Large intestine (tissue), 3 donors: ENCODE data around the gene PGBD4. TPM values are rescaled to one million over a fixed set of nuclear protein-coding genes. Genes with fewer than 3 reads are reported as not detected.
"Not testable (repeated sequence)": the region's sequence is repeated elsewhere in the genome, so short reads cannot be mapped to it uniquely, and the experiment has no call there.

Experiments used
- DNase-seq, 2 donors: peaks; one replicate each; pipeline versions ENCODE4 v3.0.0 to v3.0.0-alpha.2; 2013
- H3K27ac ChIP-seq: one replicate; pipeline ENCODE4 v1.5.1; 2013; ENCODE audit warnings: low read length
- H3K27me3 ChIP-seq: 2 replicates; pipeline ENCODE4 v1.6.1; 2013; ENCODE audit warnings: low read length; ENCODE audit not compliant: control insufficient read depth, insufficient read depth
- H3K36me3 ChIP-seq: 2 replicates; pipeline ENCODE4 v1.6.1; 2013; ENCODE audit warnings: low read length; ENCODE audit not compliant: control insufficient read depth, insufficient read depth
- H3K4me1 ChIP-seq: one replicate; pipeline ENCODE4 v1.6.1; 2013; ENCODE audit warnings: low read length; ENCODE audit not compliant: control insufficient read depth, insufficient read depth
- H3K4me3 ChIP-seq: one replicate; pipeline ENCODE4 v1.5.1; 2013; ENCODE audit warnings: low read length
- H3K9me3 ChIP-seq: one replicate; pipeline ENCODE4 v1.6.1; 2013; ENCODE audit warnings: mild to moderate bottlenecking, low read depth, low read length, moderate library complexity; ENCODE audit not compliant: control insufficient read depth
- WGBS: methylation state at CpG from one replicate; pipeline ENCODE4 v1.1.5; 2013; ENCODE audit warnings: low lambda C conversion rate; ENCODE audit not compliant: insufficient coverage; 5-methylcytosine and 5-hydroxymethylcytosine counted together
- polyA plus RNA-seq: library from polyadenylated mRNA; unstranded; fragments of 120-200 nt; gene quantifications from one replicate; pipeline ENCODE4 v1.2.1, GENCODE V29; 2013

PGBD4 gene
- polyA plus RNA-seq, 1 donor, result 1.9 TPM

DNA sequence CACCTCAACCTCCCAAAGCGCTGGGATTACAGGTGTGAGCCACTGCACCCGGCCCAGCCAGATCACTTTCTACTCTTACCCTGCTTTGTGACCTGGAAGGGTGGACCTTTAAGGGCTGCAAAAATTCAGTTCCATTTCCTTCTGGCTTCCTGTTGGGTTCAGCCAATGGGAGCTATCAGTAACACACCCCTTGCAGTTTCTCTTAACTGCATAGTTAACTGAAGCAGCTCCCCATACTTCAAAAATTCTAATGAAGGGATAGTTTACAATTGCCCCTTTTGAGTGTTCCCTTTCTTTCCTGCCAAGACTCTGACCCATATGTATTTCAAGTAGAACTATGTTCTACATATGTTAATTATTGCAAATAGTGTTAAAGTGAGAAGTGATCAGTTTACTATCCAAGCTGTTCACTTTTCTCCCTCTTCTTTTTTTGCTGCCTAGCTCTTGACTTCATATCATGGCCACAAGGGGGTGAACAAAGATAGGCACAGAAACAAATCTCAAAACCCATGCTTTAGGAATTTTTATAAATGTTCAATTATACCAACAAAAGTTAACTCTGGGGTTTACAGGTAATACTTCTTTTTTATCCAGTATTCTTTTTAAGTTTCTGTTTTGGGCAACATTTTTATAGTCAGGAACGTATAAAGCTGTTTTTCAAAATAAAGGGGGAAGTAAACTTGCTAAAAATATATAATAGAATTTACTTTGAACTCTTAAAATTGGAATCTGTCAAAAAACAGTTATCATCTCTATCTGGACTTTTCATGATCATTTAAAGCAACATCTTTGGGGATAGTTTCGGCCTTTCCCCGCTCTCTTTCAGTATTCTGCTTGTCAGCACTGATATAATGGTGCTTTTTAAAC, 8.1 kb downstream of the PGBD4 start:
- Histone ChIP-seq H3K27me3 (no peaks in the 10 kb centered on the region), H3K36me3 (no peaks in the 10 kb centered on the region), H3K9me3 (no peaks in the 10 kb centered on the region), H3K4me1 (no peaks in the 10 kb centered on the region), H3K4me3 (no peak overlapping the region), H3K27ac (no peak overlapping the region)
- no peak for DNase-seq
- 79% methylated on average over 2 of the region's 5 CpGs for WGBS

DNA sequence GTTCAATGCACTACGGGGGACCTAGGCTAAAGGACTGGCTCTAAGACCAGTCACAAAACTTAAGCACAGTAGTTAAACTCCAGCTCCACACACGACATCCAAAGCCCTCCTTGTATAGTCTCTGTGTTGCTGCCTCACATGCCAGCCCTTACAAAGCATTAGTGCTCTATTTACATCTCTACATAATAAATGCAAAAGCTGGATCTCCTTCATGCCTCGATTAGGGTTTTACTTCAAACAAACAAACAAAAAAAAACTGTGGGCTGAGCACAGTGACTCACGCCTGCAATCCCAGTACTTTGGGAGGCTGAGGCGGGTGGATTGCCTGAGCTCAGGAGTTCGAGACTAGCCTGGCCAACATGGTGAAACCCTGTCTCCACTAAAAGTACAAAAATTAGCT, 9.6 kb downstream of the PGBD4 start:
- DNase-seq, result no peak
- Histone ChIP-seq H3K27me3 (no peaks in the 10 kb centered on the region), H3K9me3 (no peaks in the 10 kb centered on the region), H3K36me3 (no peaks in the 10 kb centered on the region), H3K27ac (no peak overlapping the region), H3K4me1 (no peaks in the 10 kb centered on the region), H3K4me3 (no peak overlapping the region)
- WGBS, result no CpG with 5 or more reads among the region's 6 CpGs

DNA sequence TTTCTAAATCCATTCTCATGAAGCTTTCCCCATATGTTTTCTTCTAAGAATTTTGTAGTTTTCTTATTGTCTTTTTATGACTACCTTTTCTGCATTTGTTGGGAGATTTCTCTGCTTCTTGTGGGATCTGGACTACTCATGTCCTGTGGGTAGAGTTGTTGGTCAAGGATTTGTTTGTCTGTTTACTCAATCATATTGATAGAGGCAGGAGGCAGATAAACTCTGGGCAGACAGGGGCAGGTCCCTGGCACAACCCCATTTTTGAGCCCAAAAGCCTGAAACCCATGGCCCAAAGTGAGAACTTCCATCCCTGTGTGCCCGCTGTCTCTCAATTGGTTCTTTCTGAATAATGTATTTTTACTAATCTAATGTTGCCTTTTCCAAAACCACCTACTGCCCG, 12.3 kb downstream of the PGBD4 start:
- H3K9me3 ChIP-seq, result no peaks in the 10 kb centered on the region
- no peaks in the 10 kb centered on the region for H3K27me3 ChIP-seq
- no peak overlapping the region for H3K27ac ChIP-seq
- no CpG with 5 or more reads among the region's 2 CpGs for WGBS
- H3K4me1 ChIP-seq, result no peaks in the 10 kb centered on the region
- no peak for DNase-seq
- H3K4me3 ChIP-seq, result no peak overlapping the region
- no peaks in the 10 kb centered on the region for H3K36me3 ChIP-seq

DNA sequence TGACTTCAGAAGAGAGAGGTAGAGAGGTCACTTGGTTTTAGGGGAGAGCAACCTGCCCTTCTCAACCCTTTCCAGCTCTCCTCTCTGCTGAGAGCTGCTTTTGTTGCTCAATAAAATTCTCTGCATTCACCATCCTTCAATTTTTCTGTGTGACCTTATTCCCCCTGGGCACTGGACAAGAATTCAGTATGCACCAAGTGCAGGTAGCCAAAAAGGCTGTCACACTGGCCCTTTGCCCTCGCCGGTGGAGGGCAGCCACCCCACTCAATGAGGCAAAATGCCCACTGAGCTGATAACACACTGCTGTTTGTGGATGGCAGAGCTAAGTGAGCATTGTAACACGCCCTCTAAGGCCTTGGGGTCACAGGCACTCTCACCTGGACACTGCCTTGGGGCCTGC, 12.9 kb downstream of the PGBD4 start:
- Histone ChIP-seq H3K36me3 (no peaks in the 10 kb centered on the region), H3K9me3 (no peaks in the 10 kb centered on the region), H3K27ac (no peak overlapping the region), H3K4me3 (no peak overlapping the region), H3K4me1 (no peaks in the 10 kb centered on the region), H3K27me3 (no peaks in the 10 kb centered on the region)
- DNase-seq, result no peak
- no CpG with 5 or more reads among the region's 3 CpGs for WGBS

DNA sequence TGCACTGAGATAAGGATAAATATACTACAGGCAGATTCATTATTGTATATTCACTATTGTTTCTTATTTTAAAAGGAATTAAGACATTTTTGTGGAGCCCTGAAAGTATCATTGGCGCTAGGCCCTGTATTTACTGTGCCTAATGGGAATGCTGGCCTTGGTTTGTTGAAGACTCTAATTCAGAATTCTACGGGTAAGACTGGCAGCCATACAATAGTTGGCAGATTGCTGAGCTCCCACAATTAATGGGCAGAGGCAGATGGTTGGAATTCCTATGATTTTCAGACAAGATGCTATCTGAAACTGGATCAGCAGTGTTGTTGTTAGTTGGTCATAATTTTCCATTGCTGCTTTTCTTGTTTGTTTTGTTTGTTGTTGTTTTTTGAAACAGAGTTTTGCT, 14.7 kb downstream of the PGBD4 start:
- no CpG with 5 or more reads among the region's 2 CpGs for WGBS

DNA sequence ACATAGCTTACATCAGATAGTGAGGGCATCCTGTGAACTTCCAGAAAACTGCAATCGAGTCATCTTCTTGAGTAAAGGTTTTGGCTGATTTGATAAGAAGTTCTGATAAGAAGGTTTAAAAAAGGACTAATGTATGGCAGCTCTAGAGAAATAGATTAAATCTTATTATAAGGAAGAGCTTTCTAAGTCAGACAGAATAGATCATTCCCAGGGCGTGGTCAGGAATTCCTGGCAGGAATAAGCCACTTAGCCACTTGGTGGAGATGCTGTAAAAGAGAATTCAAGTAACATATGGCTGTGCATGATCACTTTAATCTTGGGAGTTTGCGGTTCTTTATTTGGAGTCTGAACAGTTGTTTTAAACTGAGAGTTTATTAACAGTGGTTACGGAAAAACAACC, 17.4 kb downstream of the PGBD4 start:
- 88% methylated on average over 3 of the region's 4 CpGs for WGBS
- no peak for DNase-seq
- H3K36me3 ChIP-seq, result no peaks in the 10 kb centered on the region
- no peaks in the 10 kb centered on the region for H3K9me3 ChIP-seq
- no peak overlapping the region for H3K27ac ChIP-seq
- H3K4me1 ChIP-seq, result no peaks in the 10 kb centered on the region
- no peak overlapping the region for H3K4me3 ChIP-seq
- H3K27me3 ChIP-seq, result no peaks in the 10 kb centered on the region

More for the DNA sequence above, 14.7 kb downstream of the PGBD4 start:
- Histone ChIP-seq H3K9me3 (no peaks in the 10 kb centered on the region), H3K36me3 (no peaks in the 10 kb centered on the region), H3K27me3 (no peaks in the 10 kb centered on the region), H3K27ac (no peak overlapping the region), H3K4me3 (no peak overlapping the region), H3K4me1 (no peaks in the 10 kb centered on the region)
- no peak for DNase-seq

DNA sequence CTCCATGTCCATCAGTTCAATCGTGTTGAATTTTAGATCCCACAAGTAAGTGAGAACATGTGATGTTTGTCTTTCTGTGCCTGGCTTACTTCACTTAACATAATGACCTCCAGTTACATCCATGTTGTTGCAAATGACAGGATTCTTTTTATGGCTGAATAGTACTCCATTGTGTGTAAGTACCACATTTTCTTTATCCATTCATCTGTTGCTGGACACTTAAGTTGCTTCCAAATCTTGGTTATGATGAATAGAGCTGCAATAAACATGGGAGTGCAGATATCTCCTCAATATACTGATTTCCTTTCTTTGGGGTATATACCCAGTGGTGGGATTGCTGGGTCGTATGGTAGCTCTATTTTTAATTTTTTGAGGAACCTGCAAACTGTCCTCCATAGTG, 18.5 kb downstream of the PGBD4 start:
- H3K4me1 ChIP-seq, DNase-seq, H3K27ac ChIP-seq, H3K36me3 ChIP-seq, H3K9me3 ChIP-seq, H3K4me3 ChIP-seq, H3K27me3 ChIP-seq: not testable (repeated sequence)
- WGBS, result 100% methylated on average over 1 of the region's 2 CpGs

DNA sequence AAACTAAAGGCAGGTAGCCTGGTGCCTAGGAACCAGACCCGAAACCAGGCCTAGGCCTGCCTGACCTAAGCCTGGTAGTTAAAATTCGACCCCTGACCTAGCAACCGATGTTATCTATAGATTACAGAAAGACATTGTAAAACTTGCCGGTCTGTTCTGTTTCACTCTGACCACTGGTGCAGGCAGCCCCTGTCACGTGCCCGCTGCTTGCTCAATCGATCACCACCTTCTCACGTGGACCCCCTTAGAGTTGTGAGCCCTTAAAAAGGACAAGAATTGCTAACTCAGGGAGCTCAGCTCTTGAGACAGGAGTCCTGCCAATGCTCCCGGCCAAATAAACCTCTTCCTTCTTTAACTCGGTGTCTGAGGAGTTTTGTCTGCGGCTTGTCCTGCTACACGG, 19.9 kb downstream of the PGBD4 start:
- not testable (repeated sequence) for H3K4me1 ChIP-seq, H3K27ac ChIP-seq

DNA sequence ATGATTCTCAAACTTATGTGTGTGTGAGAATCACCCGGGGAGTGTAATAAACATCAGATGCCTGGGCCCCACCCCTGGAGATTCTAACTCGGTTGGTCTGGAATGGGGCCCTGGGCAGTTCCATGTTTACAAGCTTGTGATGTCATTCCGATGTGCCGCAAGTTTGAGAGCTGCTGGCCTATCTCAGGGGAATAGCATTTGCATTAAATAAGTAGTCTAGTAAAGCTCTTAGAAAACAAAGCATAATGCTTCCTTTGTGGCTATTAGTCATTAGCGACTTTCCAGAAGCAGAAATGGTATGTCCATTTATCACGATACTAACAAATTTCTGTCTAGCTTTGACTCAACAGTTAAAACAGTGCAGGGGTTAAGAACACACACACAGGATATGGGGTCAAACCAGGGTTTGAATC, 20.9 kb downstream of the PGBD4 start:
- H3K36me3 ChIP-seq, result no peaks in the 10 kb centered on the region
- no peaks in the 10 kb centered on the region for H3K9me3 ChIP-seq
- no peaks in the 10 kb centered on the region for H3K4me1 ChIP-seq
- H3K4me3 ChIP-seq, result no peak overlapping the region
- 85% methylated on average over 2 of the region's 6 CpGs for WGBS
- no peak overlapping the region for H3K27ac ChIP-seq
- no peak for DNase-seq
- no peaks in the 10 kb centered on the region for H3K27me3 ChIP-seq

More for the DNA sequence above, 19.9 kb downstream of the PGBD4 start:
- H3K36me3 ChIP-seq, H3K4me3 ChIP-seq, H3K9me3 ChIP-seq, DNase-seq, H3K27me3 ChIP-seq: not testable (repeated sequence)
- WGBS, result no CpG with 5 or more reads among the region's 12 CpGs

DNA sequence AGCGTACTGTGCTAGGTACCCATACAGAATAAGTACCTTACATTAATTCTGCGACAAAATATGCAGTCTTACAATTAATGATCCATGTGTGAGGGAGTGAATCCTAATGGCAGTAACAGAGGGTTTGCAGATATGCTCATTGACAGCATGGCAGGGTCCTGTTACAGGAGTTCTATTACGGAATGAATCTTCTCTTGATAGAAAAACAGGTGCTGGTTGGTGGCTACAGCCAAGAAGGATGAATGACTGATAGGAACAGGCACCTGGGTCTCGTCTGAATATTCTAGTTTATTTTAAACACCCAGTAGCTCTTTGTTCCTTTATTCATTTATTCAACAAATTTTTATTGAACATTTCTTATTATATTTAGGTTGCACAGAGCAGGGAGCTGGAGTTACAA, 22.8 kb downstream of the PGBD4 start:
- no CpG with 5 or more reads among the region's 4 CpGs for WGBS

DNA sequence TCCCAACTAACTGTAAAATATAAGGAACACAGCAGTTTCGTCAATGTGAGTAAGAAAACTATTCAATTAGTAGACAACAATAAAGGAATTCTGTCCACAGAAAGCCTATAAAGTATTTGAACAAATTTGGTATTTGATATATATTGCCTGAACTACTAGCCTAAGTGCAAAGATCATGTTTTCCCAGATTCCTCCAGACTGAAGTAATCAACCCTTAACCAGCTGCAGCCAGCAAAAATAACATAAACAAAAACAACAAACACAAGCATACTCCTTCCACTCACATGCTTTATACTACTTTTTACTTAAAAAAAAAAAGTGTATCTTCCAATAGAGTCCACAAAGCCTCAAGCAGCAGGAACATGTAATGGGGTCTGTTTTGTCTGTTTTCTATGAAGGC, 24.1 kb downstream of the PGBD4 start:
- Histone ChIP-seq H3K9me3 (no peaks in the 10 kb centered on the region), H3K27ac (no peak overlapping the region), H3K36me3 (no peaks in the 10 kb centered on the region), H3K4me3 (no peak overlapping the region), H3K27me3 (no peaks in the 10 kb centered on the region), H3K4me1 (no peaks in the 10 kb centered on the region)
- DNase-seq, result no peak
- WGBS, result 67% methylated on average over 1 of the region's 1 CpG

More for the DNA sequence above, 22.8 kb downstream of the PGBD4 start:
- Histone ChIP-seq H3K4me1 (no peaks in the 10 kb centered on the region), H3K4me3 (no peak overlapping the region), H3K36me3 (no peaks in the 10 kb centered on the region), H3K27ac (no peak overlapping the region), H3K9me3 (no peaks in the 10 kb centered on the region), H3K27me3 (no peaks in the 10 kb centered on the region)
- DNase-seq, result no peak
